Measurements from ENCODE around the gene AP5Z1.

DNA sequence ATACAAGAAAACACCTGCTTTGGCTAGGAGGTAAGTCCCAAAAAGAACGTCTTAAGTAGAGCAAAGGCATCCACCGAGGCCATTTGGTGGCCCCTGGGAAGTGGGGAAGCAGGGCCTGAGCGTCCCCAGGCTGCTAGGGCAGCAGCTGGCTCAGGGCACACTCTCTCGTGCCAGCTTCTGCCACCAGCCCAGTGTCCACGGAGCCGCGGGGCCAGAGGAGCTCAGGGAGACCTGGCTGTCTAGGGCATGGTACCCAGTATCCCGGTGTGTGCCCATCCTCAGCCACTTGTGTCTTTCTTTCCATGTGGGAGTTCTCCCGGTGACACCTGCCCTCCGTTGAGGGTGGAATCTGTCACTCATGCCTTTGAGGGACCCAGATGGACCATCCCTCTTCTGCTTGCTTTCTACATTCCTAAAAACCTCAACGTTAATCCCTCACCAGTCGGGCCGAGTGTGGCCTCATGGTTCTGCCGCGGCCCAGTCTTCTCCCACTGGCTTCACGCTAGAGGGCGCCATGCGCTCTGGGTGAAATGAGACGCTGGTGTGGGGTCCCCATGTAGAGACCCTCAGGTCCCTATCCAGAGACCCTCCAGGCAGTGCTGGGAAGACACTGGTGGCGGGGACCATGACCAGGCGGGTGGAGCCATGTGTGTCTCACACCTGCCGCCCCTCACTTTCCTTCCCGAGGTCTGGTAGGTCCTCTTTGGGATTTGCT is 9.5 kb upstream of the AP5Z1 start:
- TF ChIP-seq, protein P1, sequence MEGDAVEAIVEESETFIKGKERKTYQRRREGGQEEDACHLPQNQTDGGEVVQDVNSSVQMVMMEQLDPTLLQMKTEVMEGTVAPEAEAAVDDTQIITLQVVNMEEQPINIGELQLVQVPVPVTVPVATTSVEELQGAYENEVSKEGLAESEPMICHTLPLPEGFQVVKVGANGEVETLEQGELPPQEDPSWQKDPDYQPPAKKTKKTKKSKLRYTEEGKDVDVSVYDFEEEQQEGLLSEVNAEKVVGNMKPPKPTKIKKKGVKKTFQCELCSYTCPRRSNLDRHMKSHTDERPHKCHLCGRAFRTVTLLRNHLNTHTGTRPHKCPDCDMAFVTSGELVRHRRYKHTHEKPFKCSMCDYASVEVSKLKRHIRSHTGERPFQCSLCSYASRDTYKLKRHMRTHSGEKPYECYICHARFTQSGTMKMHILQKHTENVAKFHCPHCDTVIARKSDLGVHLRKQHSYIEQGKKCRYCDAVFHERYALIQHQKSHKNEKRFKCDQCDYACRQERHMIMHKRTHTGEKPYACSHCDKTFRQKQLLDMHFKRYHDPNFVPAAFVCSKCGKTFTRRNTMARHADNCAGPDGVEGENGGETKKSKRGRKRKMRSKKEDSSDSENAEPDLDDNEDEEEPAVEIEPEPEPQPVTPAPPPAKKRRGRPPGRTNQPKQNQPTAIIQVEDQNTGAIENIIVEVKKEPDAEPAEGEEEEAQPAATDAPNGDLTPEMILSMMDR (IDR thresholded peaks at IDR 0.05), result no peak
- no peak for TF ChIP-seq POLR2A (IDR thresholded peaks at IDR 0.05)

Measured in vagina (tissue), 2 donors.